Occipital lobe (tissue), 3 donors: ENCODE measurements around the gene MICB. TPM values are rescaled to one million over a fixed set of nuclear protein-coding genes. Genes with fewer than 3 reads are reported as not detected.

Source experiments
- DNase-seq: peaks from one replicate; lab custom pipeline; 2025; lab: John Stamatoyannopoulos, UW
- small RNA-seq: library from RNA; depleted of rRNA; stranded (forward); fragments of <200 nt; gene quantifications from one replicate; pipeline ENCODE3, GENCODE V24; 2014
- total RNA-seq: library from RNA; depleted of rRNA; stranded (reverse); fragments of >200 nt; gene quantifications from one replicate; pipeline ENCODE4 v1.2.3, GENCODE V29; 2014

MICB gene
- total RNA-seq, 1 donor from 2014 or later = 0.47 TPM

DNA sequence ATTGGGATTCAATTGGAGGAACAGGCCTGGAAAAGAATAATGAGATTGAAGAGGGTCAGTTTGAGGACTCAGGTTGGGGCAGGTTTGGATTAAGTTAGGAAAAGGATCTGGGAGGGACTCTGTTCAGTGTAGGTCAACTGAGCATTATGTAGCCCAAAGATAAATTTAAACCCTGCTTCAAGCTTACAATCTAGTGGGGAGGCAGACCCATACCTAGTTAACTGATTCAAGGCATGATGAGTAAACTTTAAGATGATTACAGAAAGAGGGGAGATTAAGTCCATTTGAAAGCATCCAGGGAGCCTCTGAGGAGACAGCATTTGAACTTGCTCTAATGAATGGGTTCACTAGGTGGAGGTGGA is 62.7 kb downstream of the MICB start:
- DNase-seq = no peak

Small RNA genes lying within 50 kb of the gene (small RNA-seq; reads per million reads assigned to genes)
- gene AL663061.1 = not detected
- gene RF00019 = not detected
- gene SNORD117 = 301 reads per million, percentile 97 among the genes with 10 or more reads in this experiment
- not detected for gene SNORD84

Other genes with a start within 250 kb of the MICB start
- gene HLA-C, start 226.1 kb upstream of the MICB start, total RNA-seq = 28.1 TPM
- gene HLA-B, start 141.0 kb upstream of the MICB start, total RNA-seq = 34.3 TPM
- gene MICA, start 94.5 kb upstream of the MICB start, total RNA-seq = 0.31 TPM
- gene MCCD1, start 30.8 kb downstream of the MICB start, total RNA-seq = not detected
- 288 TPM for gene DDX39B, start 43.9 kb downstream of the MICB start, total RNA-seq
- gene ATP6V1G2, start 48.5 kb downstream of the MICB start, total RNA-seq = 54.0 TPM
- gene NFKBIL1, start 49.5 kb downstream of the MICB start, total RNA-seq = 21.7 TPM
- gene LTA, start 74.1 kb downstream of the MICB start, total RNA-seq = not detected
- gene TNF, start 77.4 kb downstream of the MICB start, total RNA-seq = not detected
- gene LTB, start 84.3 kb downstream of the MICB start, total RNA-seq = 0.31 TPM
- 0.94 TPM for gene LST1, start 88.1 kb downstream of the MICB start, total RNA-seq
- not detected for gene NCR3, start 94.9 kb downstream of the MICB start, total RNA-seq
- gene AIF1, start 117.1 kb downstream of the MICB start, total RNA-seq = 4.1 TPM
- gene PRRC2A, start 122.6 kb downstream of the MICB start, total RNA-seq = 31.7 TPM
- 118 TPM for gene BAG6, start 154.5 kb downstream of the MICB start, total RNA-seq
- gene APOM, start 157.7 kb downstream of the MICB start, total RNA-seq = not detected
- gene C6orf47, start 162.6 kb downstream of the MICB start, total RNA-seq = 16.2 TPM
- gene GPANK1, start 166.9 kb downstream of the MICB start, total RNA-seq = 9.8 TPM
- gene CSNK2B, start 167.9 kb downstream of the MICB start, total RNA-seq = 69.9 TPM
- 3.4 TPM for gene LY6G5B, start 171.8 kb downstream of the MICB start, total RNA-seq
- 3.1 TPM for gene LY6G5C, start 182.9 kb downstream of the MICB start, total RNA-seq
- 48.2 TPM for gene ABHD16A, start 205.2 kb downstream of the MICB start, total RNA-seq
- not detected for gene LY6G6F, start 208.7 kb downstream of the MICB start, total RNA-seq
- not detected for gene LY6G6D, start 217.2 kb downstream of the MICB start, total RNA-seq
- gene LY6G6C, start 223.6 kb downstream of the MICB start, total RNA-seq = 0.31 TPM
- gene MPIG6B, start 225.2 kb downstream of the MICB start, total RNA-seq = not detected
- gene DDAH2, start 231.2 kb downstream of the MICB start, total RNA-seq = 117 TPM
- gene CLIC1, start 238.4 kb downstream of the MICB start, total RNA-seq = 35.2 TPM
- 4.2 TPM for gene MSH5, start 241.9 kb downstream of the MICB start, total RNA-seq